Stimulated activated effector memory CD8-positive, alpha-beta T cell treated with anti-CD3 and anti-CD28 coated beads, Interleukin-12 subunit alpha, Interleukin-12 subunit beta, amount 100 ng/mL, for 72 hours (primary cell): ENCODE results near the gene TUBB4A.

Experiments used
- ATAC-seq: fragments of 150-1000 bp; cut with Tn5 transposase; 2 replicates; pipeline ENCODE4 v1.10.0; 2021
- DNase-seq, 2 donors: peaks; one replicate each; pipeline ENCODE4 v3.0.0; 2021 to 2022; ENCODE audit warnings: low spot score in 2 of 2
- H3K27ac Mint-ChIP-seq: one replicate; pipeline ENCODE4 v1.8.0; 2022; ENCODE audit warnings: mild to moderate bottlenecking, mixed read lengths
- H3K36me3 Mint-ChIP-seq: one replicate; pipeline ENCODE4 v1.8.0; 2022; ENCODE audit warnings: mild to moderate bottlenecking, mixed read lengths
- H3K4me1 Mint-ChIP-seq: one replicate; pipeline ENCODE4 v1.8.0; 2022; ENCODE audit warnings: mixed read lengths
- H3K4me3 Mint-ChIP-seq: one replicate; pipeline ENCODE4 v1.8.0; 2022; ENCODE audit warnings: mild to moderate bottlenecking, mixed read lengths
- H3K9me3 Mint-ChIP-seq: one replicate; pipeline ENCODE4 v1.8.0; 2022; ENCODE audit warnings: mixed read lengths

Gene TUBB4A

GRCh38 chr19:6471076-6471475, 31.0 kb downstream of the TUBB4A start:
- Mint-ChIP-seq H3K9me3 (no peaks in the 10 kb centered on the region), H3K36me3 (peaks cover 82% of the 10 kb centered on the region), H3K4me1 (peaks cover 4% of the 10 kb centered on the region), H3K27ac (no peak overlapping the region), H3K4me3 (no peak overlapping the region)
- DNase-seq (no peak), ATAC-seq (no peak)

GRCh38 chr19:6470173-6470572, 31.9 kb downstream of the TUBB4A start:
- no peak overlapping the region for H3K4me3 Mint-ChIP-seq
- no peak for ATAC-seq
- H3K36me3 Mint-ChIP-seq, result peaks cover 76% of the 10 kb centered on the region
- no peaks in the 10 kb centered on the region for H3K9me3 Mint-ChIP-seq
- H3K4me1 Mint-ChIP-seq, result peaks cover 5% of the 10 kb centered on the region
- no peak for DNase-seq
- H3K27ac Mint-ChIP-seq, result peak overlapping the region; percentile 48

GRCh38 chr19:6467384-6467783, 34.7 kb downstream of the TUBB4A start:
- ATAC-seq, result no peak
- Mint-ChIP-seq H3K27ac (peak overlapping the region; percentile 69), H3K9me3 (no peaks in the 10 kb centered on the region)

GRCh38 chr19:6466526-6467248, 35.4 kb downstream of the TUBB4A start:
- Mint-ChIP-seq H3K27ac (no peak overlapping the region), H3K36me3 (peaks cover 41% of the 10 kb centered on the region), H3K9me3 (no peaks in the 10 kb centered on the region), H3K4me1 (peaks cover 20% of the 10 kb centered on the region), H3K4me3 (no peak overlapping the region)
- DNase-seq, result no peak
- peak; percentile 31 for ATAC-seq

More at GRCh38 chr19:6467384-6467783, 34.7 kb downstream of the TUBB4A start:
- Mint-ChIP-seq H3K4me1 (peaks cover 20% of the 10 kb centered on the region), H3K36me3 (peaks cover 48% of the 10 kb centered on the region), H3K4me3 (no peak overlapping the region)
- DNase-seq, result no peak

GRCh38 chr19:6465663-6466062, 36.4 kb downstream of the TUBB4A start:
- H3K36me3 Mint-ChIP-seq, result peaks cover 31% of the 10 kb centered on the region
- H3K4me1 Mint-ChIP-seq, result peaks cover 21% of the 10 kb centered on the region
- no peak for ATAC-seq
- no peak overlapping the region for H3K27ac Mint-ChIP-seq
- no peak for DNase-seq
- H3K4me3 Mint-ChIP-seq, result no peak overlapping the region
- no peaks in the 10 kb centered on the region for H3K9me3 Mint-ChIP-seq

GRCh38 chr19:6465006-6465405, 37.1 kb downstream of the TUBB4A start:
- ATAC-seq, result no peak
- H3K36me3 Mint-ChIP-seq, result peaks cover 30% of the 10 kb centered on the region
- peaks cover 27% of the 10 kb centered on the region for H3K4me1 Mint-ChIP-seq
- peak overlapping the region; percentile 53 for H3K27ac Mint-ChIP-seq
- DNase-seq, result no peak
- no peak overlapping the region for H3K4me3 Mint-ChIP-seq
- H3K9me3 Mint-ChIP-seq, result no peaks in the 10 kb centered on the region

- H3K36me3 Mint-ChIP-seq, result peaks cover 25% of the 10 kb centered on the region
- peak within 1 kb of the TSS; percentile 53 for H3K27ac Mint-ChIP-seq
- no peak for DNase-seq
- H3K4me1 Mint-ChIP-seq, result peaks cover 31% of the 10 kb centered on the region
- H3K9me3 Mint-ChIP-seq, result no peaks in the 10 kb centered on the region
- no peak for ATAC-seq
- H3K4me3 Mint-ChIP-seq, result peak within 1 kb of the TSS; percentile 39
These were observed 37.8 kb downstream of the TUBB4A start, which contains the start of gene CRB3 for GRCh38 chr19:6464070-6464873. TSS of gene CRB3 (plus strand) at chr19:6464271. CDS start at chr19:6464702, 431 bp downstream.

GRCh38 chr19:6460099-6460884, 41.8 kb downstream of the TUBB4A start:
- no peaks in the 10 kb centered on the region for H3K9me3 Mint-ChIP-seq
- ATAC-seq (peak; percentile 88), DNase-seq (peak; percentile 91 to 97)
- H3K27ac Mint-ChIP-seq, result peak overlapping the region; percentile 79
- H3K4me1 Mint-ChIP-seq, result peaks cover 40% of the 10 kb centered on the region
- peak overlapping the region; percentile 88 for H3K4me3 Mint-ChIP-seq
- peaks cover 33% of the 10 kb centered on the region for H3K36me3 Mint-ChIP-seq

- H3K4me3 Mint-ChIP-seq, result peak within 1 kb of the TSS; percentile 88
- peaks cover 32% of the 10 kb centered on the region for H3K4me1 Mint-ChIP-seq
- DNase-seq (peak; percentile 40 to 77), ATAC-seq (peak; percentile 43)
- peak within 1 kb of the TSS; percentile 79 for H3K27ac Mint-ChIP-seq
- H3K36me3 Mint-ChIP-seq, result peaks cover 33% of the 10 kb centered on the region
- H3K9me3 Mint-ChIP-seq, result no peaks in the 10 kb centered on the region
These were observed 42.6 kb downstream of the TUBB4A start, which contains the start of gene SLC25A23 for GRCh38 chr19:6459262-6460098. TSS of gene SLC25A23 (minus strand) at chr19:6459792. CDS start at chr19:6459628, 164 bp downstream.

- no peaks in the 10 kb centered on the region for H3K9me3 Mint-ChIP-seq
- H3K4me1 Mint-ChIP-seq, result peaks cover 25% of the 10 kb centered on the region
- ATAC-seq (no peak), DNase-seq (no peak)
- peak overlapping the region; percentile 88 for H3K4me3 Mint-ChIP-seq
- H3K27ac Mint-ChIP-seq, result peak overlapping the region; percentile 66
- H3K36me3 Mint-ChIP-seq, result peaks cover 33% of the 10 kb centered on the region
These were observed 43.3 kb downstream of the TUBB4A start for GRCh38 chr19:6458695-6459261.

- ATAC-seq, result no peak
- H3K4me1 Mint-ChIP-seq, result peaks cover 24% of the 10 kb centered on the region
- no peak for DNase-seq
- H3K9me3 Mint-ChIP-seq, result no peaks in the 10 kb centered on the region
- peak overlapping the region; percentile 66 for H3K27ac Mint-ChIP-seq
- peak overlapping the region; percentile 88 for H3K4me3 Mint-ChIP-seq
- peaks cover 38% of the 10 kb centered on the region for H3K36me3 Mint-ChIP-seq
These were observed 44.0 kb downstream of the TUBB4A start for GRCh38 chr19:6457958-6458694.

- ATAC-seq (no peak), DNase-seq (no peak)
- Mint-ChIP-seq H3K4me3 (no peak overlapping the region), H3K36me3 (peaks cover 38% of the 10 kb centered on the region), H3K4me1 (peaks cover 24% of the 10 kb centered on the region), H3K27ac (no peak overlapping the region), H3K9me3 (no peaks in the 10 kb centered on the region)
These were observed 46.2 kb downstream of the TUBB4A start for GRCh38 chr19:6455924-6456323.

- Mint-ChIP-seq H3K4me3 (no peak overlapping the region), H3K9me3 (no peaks in the 10 kb centered on the region), H3K4me1 (peaks cover 12% of the 10 kb centered on the region), H3K36me3 (peaks cover 29% of the 10 kb centered on the region), H3K27ac (no peak overlapping the region)
- DNase-seq, result no peak
- ATAC-seq, result no peak
These were observed 48.1 kb downstream of the TUBB4A start for GRCh38 chr19:6453951-6454565.
